ENCODE results near the gene ADIPOR2. TPM values are rescaled to one million over a fixed set of nuclear protein-coding genes. Genes with fewer than 3 reads are reported as not detected.
"Not testable (repeated sequence)": the region's sequence is repeated elsewhere in the genome, so short reads cannot be mapped to it uniquely, and the experiment has no call there.

The ADIPOR2 gene
- total RNA-seq, 1 experiment from 2014 or later = 30.0 TPM

GRCh38 chr12:1812650-1813302, 121.9 kb downstream of the ADIPOR2 start:
- peak; percentile 60 for DNase-seq (ENCODE audit: low read depth)

GRCh38 chr12:1814266-1814665, 123.4 kb downstream of the ADIPOR2 start:
- DNase-seq (ENCODE audit: low read depth) = no peak

DNA sequence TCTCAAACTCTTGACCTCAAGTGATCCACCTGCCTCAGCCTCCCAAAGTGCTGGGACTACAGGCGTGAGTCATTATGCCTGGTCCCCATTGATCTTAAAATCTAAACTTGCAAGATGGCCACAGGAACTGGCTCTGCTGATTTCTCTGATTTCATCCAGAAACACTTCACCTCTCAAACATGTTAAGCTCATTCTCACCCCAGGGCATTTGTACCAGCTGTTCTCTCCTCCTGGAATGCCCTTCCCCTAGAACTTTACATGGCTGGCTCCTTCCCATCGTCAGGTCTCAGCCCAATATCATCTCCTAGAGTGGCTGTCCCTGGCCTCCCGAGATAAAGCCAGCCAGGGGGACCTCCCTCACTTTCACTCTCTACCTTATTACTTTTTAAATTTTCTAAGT, 124.2 kb downstream of the ADIPOR2 start:
- no peak for DNase-seq (ENCODE audit: low read depth)

- DNase-seq (ENCODE audit: low read depth) = no peak
Observed at GRCh38 chr12:1815814-1816729, 125.2 kb downstream of the ADIPOR2 start.

- no peak for DNase-seq (ENCODE audit: low read depth)
Observed at GRCh38 chr12:1816730-1817348, 126.0 kb downstream of the ADIPOR2 start.

DNA sequence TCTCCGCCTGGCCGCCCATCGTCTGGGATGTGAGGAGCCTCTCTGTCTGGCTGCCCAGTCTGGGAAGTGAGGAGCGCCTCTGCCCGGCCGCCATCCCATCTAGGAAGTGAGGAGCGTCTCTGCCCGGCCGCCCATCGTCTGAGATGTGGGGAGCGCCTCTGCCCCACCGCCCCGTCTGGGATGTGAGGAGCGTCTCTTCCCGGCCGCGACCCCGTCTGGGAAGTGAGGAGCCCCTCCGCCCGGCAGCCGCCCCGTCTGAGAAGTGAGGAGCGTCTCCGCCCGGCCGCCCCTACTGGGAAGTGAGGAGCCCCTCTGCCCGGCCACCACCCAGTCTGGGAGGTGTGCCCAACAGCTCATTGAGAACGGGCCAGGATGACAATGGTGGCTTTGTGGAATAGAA, 127.1 kb downstream of the ADIPOR2 start:
- DNase-seq (ENCODE audit: low read depth) = not testable (repeated sequence)

GRCh38 chr12:1819050-1819449, 128.2 kb downstream of the ADIPOR2 start:
- DNase-seq (ENCODE audit: low read depth) = no peak

GRCh38 chr12:1819571-1819970, 128.7 kb downstream of the ADIPOR2 start:
- no peak for DNase-seq (ENCODE audit: low read depth)

GRCh38 chr12:1820191-1820895, 129.5 kb downstream of the ADIPOR2 start, which contains the start of gene LRTM2:
LRTM2 (plus strand) TSS chr12:1820565; CDS start chr12:1828149, 7,584 bp downstream.
- no peak for DNase-seq (ENCODE audit: low read depth)

GRCh38 chr12:1820896-1821291, 130.0 kb downstream of the ADIPOR2 start:
- no peak for DNase-seq (ENCODE audit: low read depth)

DNA sequence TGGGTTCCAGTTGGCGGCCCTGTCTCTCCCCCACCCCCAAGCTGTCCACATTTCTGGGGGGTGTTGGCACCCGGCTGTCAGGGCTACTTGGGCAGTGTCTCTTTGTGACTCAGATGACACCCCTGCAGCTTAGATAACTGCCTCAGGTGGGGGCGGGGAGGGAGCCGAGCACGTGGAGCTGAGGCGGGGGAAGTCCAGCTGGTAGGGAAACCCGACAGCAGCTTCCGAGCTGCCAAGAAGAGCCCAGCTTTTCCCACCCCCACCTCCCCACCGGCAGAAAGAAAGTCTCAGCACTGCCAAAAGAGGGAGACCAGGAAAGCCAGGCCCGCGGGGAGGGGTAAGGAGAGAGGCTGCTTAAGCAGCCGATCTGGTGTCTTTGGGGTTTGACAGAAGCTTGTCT, 130.9 kb downstream of the ADIPOR2 start:
- DNase-seq (ENCODE audit: low read depth) = no peak

- DNase-seq (ENCODE audit: low read depth) = no peak
Observed at GRCh38 chr12:1822699-1823098, 131.8 kb downstream of the ADIPOR2 start.

GRCh38 chr12:1823237-1823636, 132.4 kb downstream of the ADIPOR2 start:
- no peak for DNase-seq (ENCODE audit: low read depth)

- no peak for DNase-seq (ENCODE audit: low read depth)
Observed at GRCh38 chr12:1825382-1826102, 134.7 kb downstream of the ADIPOR2 start.

DNA sequence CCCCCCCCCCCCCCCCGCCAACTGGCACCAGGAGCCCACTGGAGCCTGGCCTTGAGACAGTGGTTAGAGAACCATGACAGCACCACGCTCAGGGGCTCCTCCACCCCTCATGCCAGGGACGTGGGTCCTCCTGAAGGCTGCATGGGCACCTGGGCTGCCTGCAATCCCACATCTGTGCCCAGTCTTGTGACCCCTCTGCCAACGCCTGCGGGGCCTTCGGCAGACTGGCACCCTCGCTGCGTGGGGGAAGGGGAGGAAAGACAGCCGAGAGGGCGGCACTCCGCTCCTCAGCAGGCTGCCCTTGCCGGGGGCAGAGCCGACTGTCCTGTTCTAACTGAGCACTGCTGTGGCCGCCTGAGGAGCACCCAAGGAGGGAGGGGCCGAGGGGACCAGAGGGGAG, 135.5 kb downstream of the ADIPOR2 start:
- DNase-seq (ENCODE audit: low read depth) = no peak

GRCh38 chr12:1826867-1827705, 136.2 kb downstream of the ADIPOR2 start:
- DNase-seq (ENCODE audit: low read depth) = peak; percentile 36

DNA sequence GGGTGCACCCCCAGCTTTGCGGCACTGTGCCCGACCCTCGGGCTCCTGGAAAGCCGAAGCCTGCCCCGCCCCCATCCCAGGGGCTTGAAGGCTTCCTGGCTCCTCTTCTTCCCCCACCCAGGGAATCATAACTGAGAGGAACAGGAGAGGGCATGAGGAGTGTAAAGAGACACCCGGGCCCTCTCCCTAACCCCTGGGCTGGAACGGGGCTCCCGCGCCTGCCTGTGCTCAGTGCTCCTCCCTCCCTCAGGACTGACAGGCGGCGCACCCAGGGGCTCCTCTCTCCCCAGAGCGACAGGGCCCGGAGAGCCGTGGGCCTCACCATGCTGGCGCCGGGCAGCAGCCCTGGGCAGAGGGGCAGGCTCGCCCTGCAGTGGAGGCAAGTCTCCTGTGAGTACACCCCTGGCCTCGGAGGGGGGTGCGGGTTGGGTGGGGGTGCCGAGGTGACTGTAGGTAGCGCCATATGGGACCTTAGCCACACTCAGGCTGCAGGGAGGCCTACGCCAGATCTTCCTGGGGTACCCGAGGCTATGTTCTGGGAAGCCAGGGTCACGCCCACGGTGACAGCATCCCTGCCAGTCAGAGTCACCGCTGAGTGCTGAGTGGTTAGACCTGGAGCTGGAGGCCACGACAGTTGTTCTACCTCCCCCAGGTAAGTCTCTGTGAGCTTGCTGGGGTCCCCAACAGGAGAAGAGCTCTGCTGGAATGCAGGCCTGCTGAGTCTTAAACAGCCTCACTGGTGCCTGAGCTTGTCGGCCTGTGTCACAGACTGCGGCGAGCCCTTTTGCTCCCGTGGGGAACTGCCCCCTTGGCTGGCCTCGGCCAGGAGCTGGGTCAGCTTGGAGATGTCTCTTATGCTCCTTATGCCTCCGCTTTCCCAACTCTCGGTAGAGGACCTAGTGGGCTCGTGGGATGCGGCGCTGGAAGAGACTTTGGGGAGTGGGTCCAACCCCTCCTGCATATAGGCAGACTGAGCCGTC, 137.2 kb downstream of the ADIPOR2 start:
- no peak for DNase-seq (ENCODE audit: low read depth)

DNA sequence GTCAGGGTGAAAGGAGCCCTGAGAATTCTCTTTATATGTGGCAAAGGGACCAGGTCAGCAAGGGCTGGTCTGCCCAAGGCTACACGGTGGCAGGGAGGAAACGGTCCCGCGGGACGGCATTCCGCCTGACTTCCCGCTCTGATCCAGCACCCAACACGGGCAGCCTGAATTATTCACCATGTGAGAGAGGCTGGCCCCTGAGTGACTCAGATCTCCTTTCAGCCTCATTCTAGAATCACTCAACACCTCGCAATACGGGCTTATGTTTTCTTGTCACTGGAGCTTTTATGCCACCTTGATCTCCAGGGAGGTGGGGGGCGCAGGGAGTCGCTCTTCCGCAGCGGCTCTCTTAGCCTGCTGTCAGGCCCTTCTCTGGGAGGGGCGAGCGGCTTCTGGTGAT, 138.0 kb downstream of the ADIPOR2 start:
- peak; percentile 78 for DNase-seq (ENCODE audit: low read depth)

GRCh38 chr12:1829306-1829900, 138.5 kb downstream of the ADIPOR2 start:
- DNase-seq (ENCODE audit: low read depth) = no peak
